GM21360 (cell line): ENCODE data around the gene DCUN1D1.

Source experiments
- ATAC-seq: cut with Tn5 transposase; IDR thresholded peaks from one replicate; pipeline ENCODE4 v1.9.1; 2021; ENCODE audit warnings: mild to moderate bottlenecking, moderate library complexity; ENCODE audit not compliant: unreplicated experiment

Gene DCUN1D1

DNA sequence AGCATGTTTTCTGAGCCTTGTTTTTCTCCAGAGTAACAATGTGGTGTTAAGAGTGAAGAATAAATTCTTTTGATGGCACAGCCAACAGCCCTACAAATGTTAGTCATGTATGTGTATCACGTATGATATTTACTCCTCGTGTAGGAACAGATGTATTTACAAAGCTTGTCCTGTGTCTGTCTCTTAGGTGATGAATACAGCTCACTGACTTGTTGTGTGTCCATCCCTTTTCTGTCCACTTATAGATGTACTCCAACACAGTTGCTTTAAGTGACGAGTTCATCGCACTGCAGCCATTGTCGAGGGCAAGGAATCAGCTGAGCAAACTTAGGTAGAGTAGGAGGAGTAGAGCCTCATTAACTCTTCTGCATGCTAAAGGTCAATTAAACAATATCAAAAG lies 78.1 kb downstream of the DCUN1D1 start:
- ATAC-seq, result no peak

DNA sequence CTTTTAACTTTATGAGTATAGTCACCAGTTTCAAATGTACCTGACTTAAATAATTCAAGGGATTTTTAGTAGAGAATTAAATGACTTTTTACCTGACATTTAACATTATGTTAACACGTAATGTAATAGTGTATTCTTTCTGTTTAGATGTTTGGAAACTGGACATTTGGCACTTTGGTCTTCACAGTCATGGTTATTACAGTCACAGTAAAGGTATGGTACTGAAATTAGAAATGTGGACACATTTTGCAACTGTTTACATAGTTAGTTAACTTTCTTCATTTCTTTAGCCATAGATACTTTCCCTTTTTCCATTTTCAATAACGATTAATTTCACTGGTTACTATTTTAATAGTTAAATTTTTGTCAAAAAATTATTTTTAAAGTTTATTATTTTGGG lies 83.8 kb downstream of the DCUN1D1 start:
- no peak for ATAC-seq

DNA sequence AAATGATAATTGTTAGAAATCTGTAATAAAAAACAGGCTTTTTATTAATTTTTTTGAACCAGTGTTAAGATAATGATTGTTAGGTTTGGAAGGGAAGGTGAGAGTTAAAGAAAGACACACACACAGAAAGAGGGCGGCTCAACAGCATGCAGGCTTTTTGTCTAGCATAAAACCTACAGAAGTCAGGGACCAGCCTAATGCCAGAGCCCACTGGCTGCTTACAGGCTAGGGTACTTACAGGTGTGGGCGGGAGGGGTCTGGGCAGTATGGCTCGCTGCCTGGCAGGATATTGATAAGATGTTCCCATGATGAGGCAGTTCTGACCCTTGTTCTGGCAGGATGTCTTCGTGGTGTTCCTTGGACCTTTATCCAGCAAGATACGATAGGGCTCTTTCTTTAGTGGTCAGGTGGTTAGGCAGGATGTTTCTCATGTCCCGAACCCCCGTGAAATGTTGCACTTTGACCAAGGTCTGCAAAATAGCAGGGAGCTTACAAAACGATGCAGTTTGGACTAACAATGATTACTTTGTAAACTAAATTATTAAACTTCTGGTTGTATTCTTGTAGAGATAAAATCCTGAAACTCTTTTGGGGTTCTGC lies 84.7 kb downstream of the DCUN1D1 start:
- ATAC-seq, result no peak

DNA sequence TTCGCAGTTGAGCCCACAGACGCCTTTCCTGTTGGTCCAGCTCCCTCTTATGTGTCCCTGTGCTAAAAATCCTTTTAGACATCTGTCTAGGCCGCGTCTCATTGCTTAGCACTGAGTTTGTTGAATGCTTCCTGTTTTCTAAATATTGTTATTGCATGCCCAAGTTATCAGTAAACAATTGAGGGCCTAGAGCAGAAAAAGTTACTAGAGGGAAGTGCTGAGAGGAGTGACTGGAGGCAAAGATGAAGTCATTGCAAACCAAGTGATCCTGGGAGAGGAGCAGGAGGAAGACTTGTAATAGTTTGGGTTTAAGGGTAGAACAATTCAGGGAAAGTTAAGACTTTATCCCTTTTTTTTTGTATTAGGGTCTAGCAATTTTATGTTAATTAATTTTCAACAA lies 88.1 kb downstream of the DCUN1D1 start:
- ATAC-seq, result no peak

DNA sequence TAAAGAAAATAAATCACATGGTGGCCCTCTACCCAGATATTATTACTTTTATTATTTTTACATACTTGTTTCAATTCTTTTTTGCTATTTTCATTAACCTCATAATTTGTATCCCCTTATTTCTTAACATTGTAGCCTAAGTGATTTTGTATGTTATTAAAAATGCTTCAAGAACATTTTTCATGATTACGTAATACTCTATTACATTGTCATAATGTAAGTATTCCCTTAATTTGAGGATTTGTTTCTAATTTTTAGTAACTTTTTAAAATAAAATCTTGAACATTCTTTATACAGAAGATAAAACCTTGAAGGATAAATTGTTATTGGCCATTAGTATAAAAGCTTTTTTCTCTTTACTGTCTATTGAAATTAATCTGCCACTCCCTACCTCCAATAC lies 89.0 kb downstream of the DCUN1D1 start:
- no peak for ATAC-seq

DNA sequence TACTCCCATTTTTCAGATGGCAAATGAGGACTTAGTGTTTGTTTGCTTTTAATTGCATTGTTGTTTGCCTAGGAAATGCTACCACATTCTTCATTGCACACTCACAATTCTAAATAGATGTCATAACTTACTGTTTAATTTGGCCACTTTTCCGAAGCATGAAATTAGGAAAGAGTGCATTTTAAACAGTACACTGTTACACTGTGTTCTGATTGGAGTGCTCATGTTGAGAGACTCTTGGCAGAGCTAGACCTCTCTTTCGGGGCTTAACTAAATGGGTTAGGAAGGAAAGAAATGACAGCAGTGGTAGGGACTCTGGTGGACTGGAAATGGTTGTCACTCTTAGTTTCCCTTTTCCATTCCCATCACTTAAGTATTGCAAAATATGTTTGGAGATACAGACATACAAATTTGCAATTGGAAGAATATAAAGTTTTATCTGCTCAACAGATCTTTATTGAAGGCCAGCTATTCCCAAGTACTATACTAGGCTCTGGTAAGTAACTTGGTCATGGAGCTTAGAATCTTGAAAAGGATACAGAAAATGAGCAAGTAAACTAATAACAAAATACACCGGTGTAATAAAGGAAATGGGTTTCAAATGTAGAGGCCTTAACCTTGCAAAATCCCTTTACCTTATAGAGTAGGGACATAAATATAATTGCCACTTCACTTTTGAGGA lies 90.2 kb downstream of the DCUN1D1 start:
- no peak for ATAC-seq
